Psoas muscle (tissue), 8 donors: Measurements from ENCODE around the gene AJUBA. TPM values are rescaled to one million over a fixed set of nuclear protein-coding genes. Genes with fewer than 3 reads are reported as not detected.
"Not testable (repeated sequence)": the region's sequence is repeated elsewhere in the genome, so short reads cannot be mapped to it uniquely, and the experiment has no call there.

Experiments
- ATAC-seq, 4 donors: fragments of 200-7000 bp; cut with Tn5 transposase; one replicate each; pipeline ENCODE4 v1.9.1; 2020; ENCODE audit warnings: moderate library complexity in 3 of 4, mild to moderate bottlenecking in 2 of 4
- DNase-seq, 2 donors: peaks; one replicate each; pipeline ENCODE4 v3.0.0-alpha.2; 2020
- H3K27ac ChIP-seq: fragments of 200-600 bp; one replicate; pipeline ENCODE4 v1.8.0; 2022
- H3K27me3 ChIP-seq, 3 donors: fragments of 200-600 bp in 1 of 3; one replicate each; pipeline versions ENCODE4 v1.6.1 to v1.8.0; 2013 to 2022; ENCODE audit warnings: low read length in 2 of 3, mild to moderate bottlenecking in 2 of 3, moderate library complexity in 1 of 3; ENCODE audit not compliant: insufficient read depth in 3 of 3
- H3K36me3 ChIP-seq, 2 donors: fragments of 200-600 bp in 1 of 2; one replicate each; pipeline versions ENCODE4 v1.6.1 to v1.8.0; 2013 to 2022; ENCODE audit warnings: low read depth in 1 of 2, mild to moderate bottlenecking in 1 of 2, moderate library complexity in 1 of 2; ENCODE audit not compliant: insufficient read depth in 1 of 2
- H3K4me1 ChIP-seq: fragments of 200-600 bp; one replicate; pipeline ENCODE4 v1.8.0; 2022
- H3K4me3 ChIP-seq: fragments of 200-600 bp; one replicate; pipeline ENCODE4 v1.8.0; 2022; ENCODE audit warnings: mild to moderate bottlenecking
- H3K9me3 ChIP-seq: fragments of 200-600 bp; one replicate; pipeline ENCODE4 v1.8.0; 2022
- whole genome bisulfite sequencing, 3 donors: extraction: QIAGEN DNeasy Blood & Tissue Kit; methylation state at CpG; one replicate each; pipeline versions ENCODE4 v1.1.6 to v1.1.7; 2013; 5-methylcytosine and 5-hydroxymethylcytosine counted together
- intact Hi-C, 2 donors: fragments of 100-400 bp; cut with DNase I; formaldehyde crosslinking; loops; one replicate each; pipeline versions ENCODE4 v1.11.0 to v1.14.2; 2022
- polyA plus RNA-seq, 3 donors: library from polyadenylated mRNA; stranded (reverse); fragments of 200-250 nt; gene quantifications; one replicate each; pipeline ENCODE4 v1.2.3, GENCODE V29; 2013
- total RNA-seq, 4 donors: library from RNA; stranded (reverse); fragmentation: NEBNext Ultra II Directional in 2 of 4; extraction: Animal tissue kit (Norgen Biotek cat#: 25700) in 2 of 4; gene quantifications; one replicate each; pipeline versions ENCODE4 v1.2.1 to v1.2.4, GENCODE V29; 2021 to 2023
- TF ChIP-seq, protein P1 (sequence below): fragments of 200-600 bp; IDR thresholded peaks from one replicate; pipeline ENCODE4 v1.8.0; 2022; ENCODE audit warnings: antibody characterized with exemption
- donor health status: healthy with polysubstance abuse.
- donor health status: DM: no; HTN: no; CAD: no; lungs with moderate emphysema.
- donor health status: Bipolar disorder and iron deficiency.
- donor health status: healthy.
- donor health status: DM: yes; HTN: yes; CAD: no.
- donor health status: DM: no; HTN: no; CAD: no.
- donor health status: DM: no; HTN: no; CAD: no.
- donor health status: DM: yes; HTN: yes; CAD: no.

Gene AJUBA
- total and polyA plus RNA-seq, 7 donors: 0.65 to 1.5 (median 0.95) TPM

GRCh38 chr14:23008831-23009230 lies 26.5 kb upstream of the AJUBA start:
- WGBS, 3 donors: 30 to 38% (median 34%) methylated on average over 3 of the region's 3 CpGs
- Histone ChIP-seq H3K9me3 (no peaks in the 10 kb centered on the region), H3K27me3 (no peaks in the 10 kb centered on the region), H3K4me3 (peak overlapping the region; percentile 66), H3K36me3 (no peaks in the 10 kb centered on the region), H3K4me1 (peaks cover 19% of the 10 kb centered on the region), H3K27ac (peak overlapping the region; percentile 77)
- intact Hi-C loops: loop anchor here in 1 of 2 donors (2.0 kb wide), 1 partner anchor 26 kb away; the partner anchor contains the start of gene PSMB5
- TF ChIP-seq, protein P1, sequence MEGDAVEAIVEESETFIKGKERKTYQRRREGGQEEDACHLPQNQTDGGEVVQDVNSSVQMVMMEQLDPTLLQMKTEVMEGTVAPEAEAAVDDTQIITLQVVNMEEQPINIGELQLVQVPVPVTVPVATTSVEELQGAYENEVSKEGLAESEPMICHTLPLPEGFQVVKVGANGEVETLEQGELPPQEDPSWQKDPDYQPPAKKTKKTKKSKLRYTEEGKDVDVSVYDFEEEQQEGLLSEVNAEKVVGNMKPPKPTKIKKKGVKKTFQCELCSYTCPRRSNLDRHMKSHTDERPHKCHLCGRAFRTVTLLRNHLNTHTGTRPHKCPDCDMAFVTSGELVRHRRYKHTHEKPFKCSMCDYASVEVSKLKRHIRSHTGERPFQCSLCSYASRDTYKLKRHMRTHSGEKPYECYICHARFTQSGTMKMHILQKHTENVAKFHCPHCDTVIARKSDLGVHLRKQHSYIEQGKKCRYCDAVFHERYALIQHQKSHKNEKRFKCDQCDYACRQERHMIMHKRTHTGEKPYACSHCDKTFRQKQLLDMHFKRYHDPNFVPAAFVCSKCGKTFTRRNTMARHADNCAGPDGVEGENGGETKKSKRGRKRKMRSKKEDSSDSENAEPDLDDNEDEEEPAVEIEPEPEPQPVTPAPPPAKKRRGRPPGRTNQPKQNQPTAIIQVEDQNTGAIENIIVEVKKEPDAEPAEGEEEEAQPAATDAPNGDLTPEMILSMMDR: no peak
- no peak for DNase-seq
- no peak for ATAC-seq

DNA sequence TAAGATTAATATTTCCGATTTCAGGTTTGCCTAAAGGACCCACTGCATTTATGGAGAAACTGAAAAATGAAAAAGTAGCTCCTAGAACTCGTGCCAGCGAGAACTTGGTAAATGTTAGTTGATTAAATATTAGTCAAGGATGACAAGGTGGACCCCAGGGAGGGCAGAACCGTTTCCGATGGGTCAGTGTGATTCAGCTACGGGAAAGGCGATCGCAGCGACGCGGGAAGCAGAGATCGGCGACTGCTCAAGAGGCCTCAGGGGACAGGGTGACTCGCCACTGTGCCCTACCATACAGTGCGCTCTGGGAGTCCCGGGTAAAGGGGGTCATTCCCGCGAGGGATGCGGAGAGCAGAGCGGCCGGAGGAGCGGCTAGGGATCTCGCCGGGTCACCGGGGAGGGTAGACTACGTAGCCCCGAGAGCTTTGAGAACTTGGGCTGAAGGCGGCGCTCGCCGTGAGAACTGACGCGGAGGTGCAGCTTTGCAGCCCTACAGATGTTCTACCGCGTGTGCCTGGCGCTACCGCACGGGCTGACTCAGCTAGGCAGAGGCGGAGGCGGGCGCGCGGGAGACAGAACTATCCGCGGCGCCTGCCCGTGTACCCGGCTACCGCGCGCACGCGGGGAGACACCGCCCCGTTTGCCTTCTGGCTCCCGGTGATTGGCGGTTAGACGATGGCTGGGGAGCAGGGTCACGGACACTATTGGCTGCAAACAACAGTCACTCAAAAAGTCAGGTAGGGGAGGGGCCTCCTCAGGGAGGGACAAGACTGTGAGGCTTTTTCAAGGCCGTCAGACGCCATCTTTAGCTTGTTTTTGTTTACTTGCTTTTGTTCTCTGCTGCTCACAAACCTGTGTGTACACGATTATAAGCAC lies 24.4 kb upstream of the AJUBA start:
- peak overlapping the region; percentile 86 for H3K4me3 ChIP-seq
- H3K27me3 ChIP-seq: no peaks in the 10 kb centered on the region
- H3K4me1 ChIP-seq: peaks cover 19% of the 10 kb centered on the region
- H3K36me3 ChIP-seq: no peaks in the 10 kb centered on the region
- H3K9me3 ChIP-seq: no peaks in the 10 kb centered on the region
- TF ChIP-seq, protein P1: peak; percentile 21
- ATAC-seq: peak; percentile 97 to 99 (median 98)
- WGBS, 3 donors: 0 to 1% (median 0%) methylated on average over 57 to 62 of the region's 62 CpGs
- peak; percentile 96 to 98 for DNase-seq
- H3K27ac ChIP-seq: peak overlapping the region; percentile 96
- intact Hi-C loops: no loop called here

DNA sequence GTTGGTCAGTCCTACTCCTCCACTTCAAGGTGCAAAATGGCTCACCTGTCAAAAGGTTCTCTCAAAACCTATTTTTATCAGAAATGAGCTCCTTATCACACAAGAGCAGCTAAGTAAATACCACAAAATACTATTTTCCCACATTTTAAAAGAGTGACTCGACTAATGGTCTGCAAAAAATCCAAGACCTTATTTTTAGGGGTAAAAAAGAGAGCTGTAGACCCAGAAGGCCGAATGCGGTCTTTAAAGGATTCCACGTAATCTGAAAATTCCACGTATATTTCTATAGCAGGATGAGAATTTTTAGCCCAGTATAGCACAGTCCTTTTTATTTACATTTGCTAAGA lies 23.8 kb upstream of the AJUBA start:
- no peaks in the 10 kb centered on the region for H3K9me3 ChIP-seq
- WGBS, 3 donors: 57 to 60% (median 60%) methylated on average over 5 of the region's 5 CpGs
- intact Hi-C loops: no loop called here
- peak overlapping the region; percentile 96 for H3K27ac ChIP-seq
- no peak for DNase-seq
- no peaks in the 10 kb centered on the region for H3K27me3 ChIP-seq
- H3K4me3 ChIP-seq: peak overlapping the region; percentile 86
- peaks cover 19% of the 10 kb centered on the region for H3K4me1 ChIP-seq
- TF ChIP-seq, protein P1: no peak
- H3K36me3 ChIP-seq: no peaks in the 10 kb centered on the region
- no peak for ATAC-seq

DNA sequence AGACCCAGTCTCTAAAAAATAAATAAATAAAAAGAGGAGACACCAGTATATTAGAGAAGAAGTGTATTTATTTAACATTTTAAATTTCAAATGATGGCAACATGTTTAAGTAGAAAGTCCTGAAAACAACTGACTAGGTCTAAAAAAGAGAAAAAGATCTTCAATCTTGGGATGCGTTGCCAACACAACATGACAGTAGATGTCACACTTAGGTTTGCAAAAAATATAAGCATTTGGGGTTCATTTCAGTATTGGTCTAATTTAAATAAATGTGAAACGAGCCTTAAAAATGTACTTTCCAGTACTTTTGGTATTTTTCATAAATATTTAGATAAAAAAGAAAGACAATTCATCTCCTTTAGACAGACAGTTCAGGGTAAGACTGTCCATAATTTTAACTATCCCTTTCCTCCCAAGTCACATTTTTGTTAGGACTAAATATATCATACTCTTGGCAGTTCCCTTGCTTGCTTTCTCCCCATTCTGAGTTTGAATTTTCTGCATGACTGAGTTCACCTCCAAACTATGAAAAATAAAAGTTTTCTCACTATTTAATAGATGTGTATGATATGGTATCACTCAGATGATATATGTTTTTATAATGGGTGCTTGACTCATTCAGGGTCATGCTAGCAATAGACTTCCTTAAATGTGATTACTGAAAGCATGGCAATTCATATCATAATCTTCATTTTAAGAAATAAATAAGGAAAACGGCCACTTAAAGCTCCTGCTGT lies 23.3 kb upstream of the AJUBA start:
- H3K27ac ChIP-seq: peak overlapping the region; percentile 96
- 77 to 83% (median 82%) methylated on average over 3 of the region's 3 CpGs for WGBS, 3 donors
- TF ChIP-seq, protein P1: no peak
- no peak for ATAC-seq
- peak overlapping the region; percentile 86 for H3K4me3 ChIP-seq
- intact Hi-C loops: no loop called here
- peaks cover 19% of the 10 kb centered on the region for H3K4me1 ChIP-seq
- no peaks in the 10 kb centered on the region for H3K9me3 ChIP-seq
- H3K36me3 ChIP-seq: no peaks in the 10 kb centered on the region
- no peak for DNase-seq
- no peaks in the 10 kb centered on the region for H3K27me3 ChIP-seq

DNA sequence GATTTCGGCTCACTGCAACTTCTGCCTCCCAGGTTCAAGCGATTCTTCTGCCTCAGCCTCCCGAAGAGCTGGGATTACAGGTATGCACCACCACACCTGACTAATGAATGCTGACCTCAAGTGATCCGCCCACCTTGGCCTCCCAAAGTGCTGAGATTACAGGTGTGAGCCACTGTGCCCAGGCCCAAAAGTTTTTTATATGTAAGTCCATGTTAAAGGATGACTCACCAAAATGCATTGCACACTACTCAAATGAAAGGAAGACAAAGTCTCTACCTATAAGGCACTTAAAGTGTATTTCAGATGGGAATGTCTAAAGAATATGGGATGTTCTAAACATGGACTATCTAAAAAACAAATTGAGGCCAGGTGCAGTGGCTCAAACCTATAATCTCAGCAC lies 21.9 kb upstream of the AJUBA start:
- H3K9me3 ChIP-seq, H3K36me3 ChIP-seq, H3K4me3 ChIP-seq, DNase-seq, ATAC-seq, intact Hi-C loops, H3K27ac ChIP-seq, H3K27me3 ChIP-seq: not testable (repeated sequence)
- WGBS, 3 donors: 97 to 99% (median 98%) methylated on average over 4 of the region's 4 CpGs
- peaks cover 16% of the 10 kb centered on the region for H3K4me1 ChIP-seq
